Kidney glomerular epithelial cell (primary cell): ENCODE data around the gene ICE2.
A peak's percentile ranks its signal among the peaks of the same experiment; 100 is the strongest.

Experiments
- DNase-seq: peaks from one replicate; lab custom pipeline; 2025; lab: John Stamatoyannopoulos, UW

ICE2 gene, protein sequence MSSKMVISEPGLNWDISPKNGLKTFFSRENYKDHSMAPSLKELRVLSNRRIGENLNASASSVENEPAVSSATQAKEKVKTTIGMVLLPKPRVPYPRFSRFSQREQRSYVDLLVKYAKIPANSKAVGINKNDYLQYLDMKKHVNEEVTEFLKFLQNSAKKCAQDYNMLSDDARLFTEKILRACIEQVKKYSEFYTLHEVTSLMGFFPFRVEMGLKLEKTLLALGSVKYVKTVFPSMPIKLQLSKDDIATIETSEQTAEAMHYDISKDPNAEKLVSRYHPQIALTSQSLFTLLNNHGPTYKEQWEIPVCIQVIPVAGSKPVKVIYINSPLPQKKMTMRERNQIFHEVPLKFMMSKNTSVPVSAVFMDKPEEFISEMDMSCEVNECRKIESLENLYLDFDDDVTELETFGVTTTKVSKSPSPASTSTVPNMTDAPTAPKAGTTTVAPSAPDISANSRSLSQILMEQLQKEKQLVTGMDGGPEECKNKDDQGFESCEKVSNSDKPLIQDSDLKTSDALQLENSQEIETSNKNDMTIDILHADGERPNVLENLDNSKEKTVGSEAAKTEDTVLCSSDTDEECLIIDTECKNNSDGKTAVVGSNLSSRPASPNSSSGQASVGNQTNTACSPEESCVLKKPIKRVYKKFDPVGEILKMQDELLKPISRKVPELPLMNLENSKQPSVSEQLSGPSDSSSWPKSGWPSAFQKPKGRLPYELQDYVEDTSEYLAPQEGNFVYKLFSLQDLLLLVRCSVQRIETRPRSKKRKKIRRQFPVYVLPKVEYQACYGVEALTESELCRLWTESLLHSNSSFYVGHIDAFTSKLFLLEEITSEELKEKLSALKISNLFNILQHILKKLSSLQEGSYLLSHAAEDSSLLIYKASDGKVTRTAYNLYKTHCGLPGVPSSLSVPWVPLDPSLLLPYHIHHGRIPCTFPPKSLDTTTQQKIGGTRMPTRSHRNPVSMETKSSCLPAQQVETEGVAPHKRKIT

DNA sequence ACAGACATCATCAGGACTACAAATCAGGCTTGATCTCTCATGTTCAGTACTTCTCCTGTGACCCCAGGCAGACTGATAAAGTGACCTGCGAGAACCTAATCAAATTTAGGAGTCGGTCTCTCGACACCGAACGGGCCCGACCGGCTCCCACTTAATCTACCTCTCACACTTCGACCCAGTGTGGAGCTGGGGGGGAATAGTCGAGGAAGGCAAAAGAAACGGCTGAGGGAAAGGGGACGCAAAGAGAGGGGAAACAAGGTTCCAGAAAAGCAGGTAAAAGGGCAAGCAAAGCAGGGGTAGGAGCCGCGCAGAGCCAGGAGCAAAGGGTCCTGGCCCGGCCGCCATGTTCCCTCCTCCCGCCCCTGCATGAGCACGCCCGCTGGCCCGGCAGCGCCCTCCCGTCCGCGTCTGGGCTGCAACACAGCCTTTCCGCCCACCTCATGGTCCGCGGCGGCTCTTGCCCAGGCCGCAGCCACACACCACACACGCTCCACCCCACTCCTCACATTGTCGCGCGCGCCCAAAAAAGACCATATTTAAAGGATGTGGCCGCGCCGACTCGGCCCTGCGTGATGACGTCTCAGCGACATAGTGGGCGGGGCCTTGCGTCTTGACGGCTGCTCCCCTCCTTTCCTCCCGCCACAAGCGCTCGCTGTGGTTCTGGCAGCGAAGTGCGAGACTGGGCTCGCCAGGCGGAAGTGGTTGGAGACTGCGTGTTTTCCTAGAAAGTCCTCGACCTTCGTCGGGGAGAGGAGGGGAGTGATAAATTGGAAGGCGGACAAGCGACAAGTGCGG is at the start of gene ICE2:
Gene ICE2, minus strand, starts transcription at position 577 of the 795 bp plus-strand sequence. CDS start 1,165 bp downstream, outside the sequence.
- DNase-seq: peak; percentile 91

DNA sequence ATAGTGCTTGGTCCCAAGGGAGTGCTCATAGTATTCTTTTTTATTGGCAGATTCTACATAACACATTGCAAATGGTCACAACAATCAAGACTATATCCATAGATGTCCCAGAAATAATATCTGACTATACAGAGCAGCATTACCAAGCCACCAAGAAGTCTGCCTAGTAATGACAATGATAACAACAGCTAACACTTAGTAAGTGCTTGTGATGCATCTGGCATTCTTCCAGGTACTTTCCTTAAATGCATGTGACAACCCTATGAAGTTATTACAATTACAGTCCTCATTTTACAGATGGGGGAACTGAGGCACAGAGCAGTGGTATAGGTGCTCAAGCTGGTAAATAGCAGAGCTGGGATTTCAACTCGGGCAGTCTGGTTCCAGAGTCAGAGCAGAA is 49.6 kb upstream of the ICE2 start:
- DNase-seq: no peak

DNA sequence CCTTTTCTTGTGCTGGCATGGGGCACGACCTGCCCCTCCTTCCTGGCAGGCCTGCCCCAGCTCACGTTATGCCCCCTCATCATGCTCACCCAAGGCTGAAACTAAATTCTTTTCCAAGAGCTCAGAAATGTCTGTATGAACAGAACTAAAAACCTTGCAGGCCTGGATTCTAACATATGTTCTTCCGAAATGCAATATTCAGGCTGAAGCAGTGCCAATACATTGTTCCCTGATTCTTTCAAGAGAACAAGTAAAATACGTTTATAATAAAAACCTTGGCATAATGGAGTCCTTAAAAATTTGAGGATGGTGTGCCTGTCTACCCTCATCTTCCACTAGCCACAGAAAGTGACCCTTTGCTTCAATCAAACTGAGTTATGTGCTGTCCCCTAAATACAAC is 48.5 kb upstream of the ICE2 start:
- DNase-seq: no peak

DNA sequence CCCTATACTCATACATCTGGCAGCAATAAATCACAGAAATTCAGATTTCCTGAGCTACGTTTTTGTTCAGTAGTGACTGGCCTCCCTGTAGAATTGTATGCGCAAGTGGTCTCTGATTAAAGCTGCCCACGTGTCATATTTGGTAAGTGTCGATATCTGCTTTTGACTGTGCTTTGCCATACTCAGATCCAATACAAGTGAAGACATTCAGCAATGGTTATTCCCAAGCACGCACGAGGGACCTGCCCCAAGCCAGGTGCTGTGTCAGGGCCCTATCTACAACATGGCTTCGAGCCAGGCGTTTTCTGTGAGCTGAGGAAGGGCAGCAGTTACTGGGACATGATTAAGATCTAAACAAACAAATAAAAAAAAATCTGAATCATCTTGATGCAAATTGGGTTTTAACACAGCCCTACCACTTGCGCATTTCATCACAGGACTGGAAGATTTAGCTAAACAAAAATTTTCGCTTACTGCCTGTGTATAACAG is 47.2 kb upstream of the ICE2 start:
- no peak for DNase-seq

DNA sequence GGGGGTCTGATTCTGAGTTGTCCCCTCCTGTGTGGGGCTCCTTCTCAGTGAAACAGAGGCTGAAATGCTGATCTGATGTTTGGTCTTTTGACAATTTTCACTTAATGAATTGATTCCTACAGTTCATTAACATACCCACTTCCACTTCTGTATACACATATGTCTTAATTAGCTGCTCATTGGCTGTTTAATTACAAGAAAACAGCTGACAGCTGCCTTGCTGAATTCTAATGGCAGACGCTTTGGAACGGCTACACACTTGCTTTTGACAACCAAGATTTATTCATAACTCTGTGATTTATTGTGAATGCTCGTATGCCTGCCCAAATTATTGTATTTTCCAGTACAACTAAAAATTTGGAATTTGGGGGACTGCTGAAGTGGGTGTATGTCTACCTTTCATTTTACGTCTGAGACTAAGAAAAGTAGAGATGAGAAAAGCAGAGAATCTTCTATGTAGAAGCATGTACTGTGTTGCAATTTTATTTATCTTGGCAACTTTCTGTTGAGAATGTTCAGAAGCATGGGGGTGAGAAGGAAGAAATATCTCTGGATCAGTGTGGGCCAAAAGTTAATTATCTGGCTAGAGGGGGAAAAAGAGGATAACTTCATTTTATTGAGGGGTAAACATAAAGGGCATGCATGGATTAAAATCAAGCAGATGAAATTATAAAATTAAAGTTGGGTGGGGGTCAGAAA is 46.5 kb upstream of the ICE2 start:
- no peak for DNase-seq

DNA sequence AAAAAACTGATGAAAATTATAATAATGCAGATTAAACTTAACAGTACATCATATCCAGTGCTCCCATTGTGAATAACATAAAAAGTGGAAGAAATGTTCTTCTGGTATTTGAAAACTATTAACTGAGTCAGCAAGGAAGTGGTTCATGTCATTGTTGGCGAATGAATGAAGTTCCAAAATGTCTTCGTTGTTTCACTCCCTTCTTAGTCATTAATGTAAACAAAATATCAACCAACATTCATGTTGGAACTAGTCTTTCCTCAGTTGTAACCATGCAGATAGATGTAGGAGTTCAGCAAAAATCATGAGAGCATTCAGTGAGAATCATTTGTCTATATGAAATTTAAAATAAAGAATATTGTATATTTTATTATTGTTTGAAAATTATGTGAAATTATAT is 44.1 kb upstream of the ICE2 start:
- DNase-seq: no peak

DNA sequence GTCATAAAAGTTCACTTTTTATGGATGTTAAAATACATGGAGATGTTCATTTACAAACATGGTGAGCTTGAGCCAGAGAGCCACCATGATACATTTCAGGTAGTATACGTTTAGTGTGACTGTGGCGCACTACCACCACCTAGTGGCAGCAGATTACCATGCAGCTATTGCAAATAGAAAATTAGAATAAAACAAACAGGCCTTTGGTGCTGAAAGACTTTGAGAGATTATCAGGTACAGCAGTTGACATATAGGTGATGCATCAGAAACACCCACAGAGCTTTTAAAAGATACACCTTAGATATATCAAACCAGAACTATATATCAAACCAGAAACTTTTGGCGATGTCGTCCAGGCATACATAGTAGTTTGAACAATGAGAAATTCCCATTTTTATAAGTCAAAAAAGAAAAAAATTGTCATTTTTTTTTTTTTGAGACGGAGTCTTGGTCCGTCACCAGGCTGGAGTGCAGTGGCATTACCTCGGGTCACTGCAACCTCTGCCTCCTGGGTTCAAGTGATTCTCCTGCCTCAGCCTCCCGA is 42.0 kb upstream of the ICE2 start:
- DNase-seq: peak; percentile 28

DNA sequence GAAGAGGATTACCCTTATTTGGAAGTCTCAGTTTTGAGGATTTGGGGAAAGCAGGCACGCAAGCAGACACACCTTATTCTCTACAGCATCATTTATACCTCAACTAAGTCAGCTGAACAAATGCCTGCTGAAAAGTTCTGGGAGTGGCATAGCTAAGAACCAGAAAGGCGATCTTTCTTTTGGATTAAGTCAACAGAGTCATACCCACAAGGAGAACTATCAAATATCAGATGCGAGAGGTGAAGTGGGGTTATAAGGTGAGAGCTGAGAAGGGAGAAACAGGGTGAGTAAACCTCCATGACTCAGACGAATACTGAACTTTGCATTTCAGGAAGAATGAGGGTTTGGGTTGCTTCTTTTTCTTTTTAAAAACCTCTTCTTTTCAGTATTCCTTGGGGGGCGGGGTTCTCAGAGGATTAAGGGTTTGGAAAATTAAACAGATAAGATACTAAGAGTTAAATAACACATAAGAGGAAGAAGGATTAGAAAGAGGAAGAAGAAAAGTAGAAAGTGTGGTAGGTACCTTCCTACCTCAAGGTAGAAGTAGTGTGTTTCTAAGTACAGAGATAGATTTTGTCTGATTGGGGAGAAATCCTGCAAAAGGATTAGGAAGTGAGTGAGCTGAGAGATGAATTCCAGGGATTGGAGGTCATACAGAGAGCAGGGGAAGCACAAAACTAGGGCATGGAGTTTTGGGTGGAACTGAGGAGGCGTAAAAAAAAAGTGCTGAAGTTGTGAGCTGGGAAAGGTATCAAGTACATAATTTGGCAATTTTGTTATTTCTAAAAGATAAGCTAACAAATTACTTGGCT is 41.3 kb upstream of the ICE2 start:
- no peak for DNase-seq

DNA sequence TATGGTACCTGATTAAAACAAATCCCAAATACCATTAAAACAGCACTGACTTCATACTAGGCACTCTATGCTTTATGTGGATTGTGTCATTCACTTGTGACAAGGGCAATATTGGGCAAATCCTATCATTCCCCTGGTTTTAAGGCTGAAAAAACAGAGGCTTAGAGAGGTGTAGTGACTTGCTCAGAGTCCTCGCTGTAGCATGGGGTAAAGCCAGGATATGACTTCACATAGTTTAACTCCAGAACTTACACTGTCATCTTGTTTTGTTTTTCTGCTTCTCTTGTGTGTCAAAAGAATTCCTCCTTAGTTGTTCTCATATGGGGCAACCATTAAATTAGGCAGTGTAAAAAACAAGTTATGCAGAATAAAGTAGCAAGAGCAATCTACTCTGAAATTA is 40.3 kb upstream of the ICE2 start:
- DNase-seq: no peak

DNA sequence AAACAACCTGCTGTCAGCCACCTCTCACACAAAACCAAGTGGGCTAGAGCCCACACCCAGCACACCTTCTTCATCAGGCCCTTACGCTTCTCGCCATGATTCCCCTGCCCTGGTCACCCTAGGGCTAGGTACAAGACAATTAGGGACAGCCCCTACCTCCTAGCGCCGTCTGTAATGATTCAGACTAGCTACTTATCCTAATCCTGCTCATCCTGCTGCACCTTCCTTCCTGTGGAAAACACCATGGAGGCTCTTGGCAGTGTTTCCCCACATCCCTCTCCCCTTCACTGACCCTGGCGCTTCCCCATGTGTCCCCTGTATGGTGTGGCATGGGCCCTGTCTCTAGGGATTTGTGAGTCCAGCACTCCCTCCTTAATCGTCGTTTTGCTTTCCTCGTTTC is 39.6 kb upstream of the ICE2 start:
- DNase-seq: no peak

DNA sequence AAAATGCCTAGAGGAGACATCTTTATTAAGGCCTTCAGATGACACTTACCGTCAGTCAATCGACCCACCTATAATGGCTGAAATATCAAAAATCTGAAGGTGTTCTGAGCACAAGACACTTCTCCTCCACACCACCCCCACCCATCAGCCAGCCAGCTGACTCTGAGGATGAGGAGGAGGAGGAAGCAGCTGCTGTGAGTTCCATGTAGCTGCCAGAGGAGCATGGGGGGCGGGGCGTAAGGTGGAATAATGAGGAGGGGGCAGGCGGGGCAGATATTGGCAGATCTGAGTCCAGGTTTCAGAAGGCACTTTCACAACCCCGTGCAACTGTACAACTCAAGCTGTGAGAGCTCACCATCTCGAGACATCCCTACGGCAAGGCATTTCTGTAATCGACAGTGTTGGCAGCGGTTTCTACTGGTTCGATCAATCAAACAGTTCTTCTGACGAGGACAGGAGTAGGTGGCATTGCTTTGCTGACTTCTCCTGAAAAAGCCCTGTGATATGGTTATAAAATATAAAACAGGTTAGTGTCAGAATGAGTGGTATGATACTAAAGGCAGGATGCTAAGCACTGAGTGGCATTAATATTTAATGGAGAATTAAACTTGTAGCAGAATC is 35.4 kb upstream of the ICE2 start:
- no peak for DNase-seq

DNA sequence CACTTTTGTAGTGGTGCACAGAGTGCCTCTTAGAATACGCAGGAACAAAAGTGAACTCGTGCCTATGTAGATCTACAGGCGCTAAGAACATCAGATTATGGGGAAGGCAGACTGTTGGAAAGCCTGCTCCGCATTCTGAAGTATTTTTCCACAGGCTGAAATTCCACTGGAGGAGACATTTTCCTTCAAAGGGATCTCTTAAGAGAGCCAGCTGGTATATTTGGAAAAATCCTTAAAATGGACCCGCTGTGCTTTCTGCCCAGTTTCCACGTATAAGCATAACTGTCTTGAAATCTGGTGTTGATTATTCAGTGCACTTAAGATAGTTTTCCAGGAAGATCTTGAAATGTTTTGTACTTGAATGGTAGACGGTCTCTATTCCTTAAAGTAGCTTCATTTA is 34.7 kb upstream of the ICE2 start:
- DNase-seq: no peak

DNA sequence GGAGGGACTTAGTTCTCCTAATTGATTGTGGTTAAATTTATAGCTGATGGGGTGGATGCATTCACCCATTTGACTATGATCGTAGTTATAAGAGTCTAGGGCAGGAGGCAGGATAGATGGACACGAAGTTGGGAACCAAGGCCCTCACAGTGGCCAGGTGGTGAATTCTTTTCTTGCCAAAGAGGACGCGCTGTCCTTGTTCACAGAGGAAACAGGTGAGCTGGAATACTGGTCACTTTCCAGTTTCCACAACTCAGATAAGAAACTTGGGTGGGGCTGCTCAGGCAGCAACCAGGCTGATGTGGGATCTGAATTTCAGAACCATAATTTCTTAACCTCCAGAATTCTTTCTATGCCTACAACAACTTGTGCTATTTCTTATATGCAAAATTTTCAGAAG is 34.0 kb upstream of the ICE2 start:
- no peak for DNase-seq

DNA sequence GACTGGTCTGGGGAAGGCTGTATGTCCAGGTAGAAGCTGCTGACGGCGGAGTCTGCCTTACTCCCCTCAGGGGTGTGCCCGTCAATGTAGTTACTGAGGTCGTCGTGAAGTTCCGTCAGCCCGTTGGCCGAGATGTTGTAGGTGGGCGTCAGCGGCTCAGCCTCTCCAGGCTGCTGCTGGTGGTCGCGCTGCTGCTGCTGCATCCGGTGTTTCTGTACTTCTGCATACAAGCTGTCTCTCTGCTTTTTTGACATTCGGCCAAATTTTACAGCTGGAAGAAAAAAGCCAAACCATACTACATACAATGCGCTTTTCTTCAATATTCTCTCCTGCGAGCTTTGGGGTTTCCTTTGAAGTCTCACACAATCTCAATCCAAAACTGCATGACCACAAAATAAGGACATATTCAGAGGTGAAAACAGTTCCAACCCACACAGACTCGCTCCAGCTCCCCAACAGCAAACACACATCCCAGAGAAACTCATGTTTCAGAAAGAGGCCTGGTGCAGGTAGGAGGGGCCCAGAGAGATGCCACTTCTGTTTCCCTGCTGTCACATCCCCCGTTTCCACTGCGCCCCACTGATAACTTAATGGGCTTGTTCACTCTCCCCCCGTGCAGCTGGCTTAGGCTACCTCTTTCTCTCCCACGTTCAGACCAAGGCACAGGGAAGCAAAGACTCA is 32.5 kb upstream of the ICE2 start:
- no peak for DNase-seq

DNA sequence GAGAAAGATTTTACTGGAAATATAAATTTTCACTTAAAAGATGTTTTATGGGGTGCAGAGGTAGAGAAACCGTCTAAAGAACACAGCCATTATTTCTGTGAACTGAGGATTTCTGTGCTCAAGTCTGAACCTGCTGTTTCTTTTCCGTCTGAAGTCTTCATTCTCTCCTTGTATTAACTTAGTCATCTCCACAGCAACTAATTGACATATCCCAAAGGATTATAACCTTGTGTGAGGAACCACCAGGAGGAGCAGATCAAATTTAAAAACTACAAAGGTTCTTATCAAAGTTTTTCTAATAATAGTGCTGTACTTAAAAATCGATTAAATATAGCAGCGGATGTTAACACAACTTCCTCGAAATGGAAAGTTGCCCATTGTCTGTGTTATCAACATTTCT is 31.1 kb upstream of the ICE2 start:
- DNase-seq: no peak

DNA sequence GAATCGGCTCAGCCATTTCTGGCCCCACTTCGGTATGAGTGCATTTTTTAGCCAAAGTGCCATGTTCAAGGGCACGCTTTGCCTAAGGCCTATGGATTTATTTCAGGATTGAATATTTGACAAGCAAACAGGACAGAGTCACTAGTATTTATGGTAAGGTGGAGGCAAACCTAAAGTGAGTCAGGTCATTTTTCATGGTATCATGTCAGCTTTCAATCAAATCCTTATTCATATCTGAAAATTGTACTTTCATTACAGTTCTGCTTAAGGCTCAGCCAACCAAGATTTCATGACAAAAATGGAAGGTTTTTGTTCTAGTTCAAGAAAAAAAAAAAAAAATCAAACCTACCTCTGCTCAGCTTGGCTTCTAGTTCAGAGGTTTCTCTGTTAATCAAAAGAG is 30.5 kb upstream of the ICE2 start:
- DNase-seq: no peak

DNA sequence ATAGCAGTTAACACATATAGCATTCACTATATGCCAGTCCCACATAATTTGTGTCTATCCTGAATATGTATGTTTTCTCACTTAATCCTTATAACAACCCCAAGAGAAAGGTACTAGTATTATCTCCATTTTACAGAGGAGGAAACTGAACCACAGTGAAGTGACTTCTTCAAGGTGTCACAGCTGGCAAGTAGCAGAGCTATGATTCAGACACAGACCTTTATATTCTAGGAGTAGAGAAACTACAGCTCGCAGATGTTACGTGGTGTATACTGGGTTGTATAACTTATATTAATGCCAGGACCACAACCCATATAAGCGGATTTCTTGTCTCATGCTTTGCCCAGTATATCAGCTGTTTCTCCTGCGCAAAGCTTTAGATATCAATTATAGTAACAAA is 29.5 kb upstream of the ICE2 start:
- no peak for DNase-seq

DNA sequence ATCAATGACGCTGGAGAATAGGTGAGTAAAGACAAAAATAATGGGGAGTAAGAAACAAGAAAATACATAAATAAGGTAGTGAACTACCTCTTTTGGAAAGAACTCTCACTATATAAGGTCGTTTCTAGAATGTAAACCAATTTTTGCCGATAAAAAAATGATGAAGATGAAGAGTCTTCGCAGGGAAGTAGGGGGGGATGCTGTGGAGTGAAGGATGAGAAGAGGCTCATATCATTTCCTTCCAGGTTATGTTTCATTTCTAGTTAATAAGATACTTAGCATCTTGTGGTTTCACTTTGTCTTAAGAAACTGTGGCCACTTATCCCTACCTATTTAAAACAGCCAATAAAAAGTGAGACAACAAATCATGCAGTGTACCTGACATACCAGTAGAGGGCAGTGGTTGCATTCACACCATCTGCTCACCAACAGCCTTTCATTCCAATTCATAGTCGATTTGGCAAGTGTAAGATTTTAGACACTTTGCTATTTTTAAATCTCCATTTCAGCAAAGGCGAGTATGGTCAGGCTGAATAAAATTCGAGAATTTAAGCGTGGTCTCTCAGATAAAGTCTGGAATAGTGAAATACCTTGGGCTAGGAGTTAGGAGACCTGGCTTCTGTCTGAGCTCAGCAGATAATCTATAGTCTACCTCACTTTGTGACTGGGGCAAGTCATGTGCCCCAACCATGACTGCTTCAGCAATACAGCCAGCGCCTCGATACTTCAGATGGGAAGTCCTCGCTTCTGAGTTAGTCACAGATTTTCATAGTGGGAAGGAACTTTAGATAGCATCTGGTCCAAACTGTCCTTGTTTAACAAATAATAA is 28.9 kb upstream of the ICE2 start:
- peak; percentile 74 for DNase-seq
